SK-N-SH (cell line): ENCODE results near the gene TRNP1. TPM values are rescaled to one million over a fixed set of nuclear protein-coding genes. Genes with fewer than 3 reads are reported as not detected.
A peak's percentile ranks its signal among the peaks of the same experiment; 100 is the strongest.

ENCODE experiments used
- CTCF ChIA-PET: fragments of 300-600, 350-600 bp; formaldehyde crosslinking; extraction: SDS; loops from one replicate; lab custom pipeline; 2021; lab: Yijun Ruan, JAX
- POLR2A ChIA-PET: fragments of 350-600 bp; sonication (Branson Sonifier 250); formaldehyde crosslinking; extraction: SDS; loops from one replicate; lab custom pipeline; 2020; ENCODE audit warnings: antibody characterized with exemption, inconsistent platforms; lab: Yijun Ruan, JAX
- DNase-seq: peaks from one replicate; pipeline ENCODE4 v3.0.0; 2012
- H2AFZ ChIP-seq: fragments of 200-600 bp; sonication (generic); 2 replicates; pipeline ENCODE4 v1.8.1; 2016; ENCODE audit warnings: antibody characterized with exemption, mild to moderate bottlenecking, low read depth
- H3F3A ChIP-seq: fragments of 200-600 bp; sonication (generic); replicated peaks from 2 replicates; pipeline ENCODE3; 2016; ENCODE audit warnings: antibody characterized with exemption, mild to moderate bottlenecking; ENCODE audit not compliant: insufficient read depth
- H3K27ac ChIP-seq, 2 experiments: fragments of 200-500 bp in 1 of 2; fragments of 200-600 bp in 1 of 2; sonication (Bioruptor generic) in 1 of 2; sonication (generic), shearing (Covaris generic) in 1 of 2; 2 replicates each; pipeline versions ENCODE4 v1.5.1 to v1.6.1; 2014 to 2016; ENCODE audit warnings: low read depth in 2 of 2, inconsistent platforms in 1 of 2, low read length in 1 of 2, mild to moderate bottlenecking in 1 of 2, mixed read lengths in 1 of 2
- H3K27me3 ChIP-seq: fragments of 200-600 bp; sonication (generic), shearing (Covaris generic); 2 replicates; pipeline ENCODE4 v1.6.1; 2016; ENCODE audit warnings: mixed run types; ENCODE audit not compliant: insufficient read depth
- H3K36me3 ChIP-seq, 2 experiments: fragments of 200-500 bp in 1 of 2; fragments of 200-600 bp in 1 of 2; sonication (Bioruptor generic) in 1 of 2; sonication (generic) in 1 of 2; replicated peaks in 1 of 2; 2 replicates each; pipeline versions ENCODE3 to v1.5.1; 2014 to 2016; ENCODE audit warnings: low read length in 1 of 2, mild to moderate bottlenecking in 1 of 2; ENCODE audit not compliant: insufficient read depth in 2 of 2, control insufficient read depth in 1 of 2
- H3K4me1 ChIP-seq, 2 experiments: fragments of 200-500 bp in 1 of 2; fragments of 200-600 bp in 1 of 2; sonication (Bioruptor generic) in 1 of 2; sonication (generic), shearing (Covaris generic) in 1 of 2; 2 replicates each; pipeline versions ENCODE4 v1.5.1 to v1.6.1; 2014 to 2016; ENCODE audit warnings: low read depth in 1 of 2, low read length in 1 of 2, mixed run types in 1 of 2; ENCODE audit not compliant: insufficient read depth in 2 of 2, control insufficient read depth in 1 of 2
- H3K4me2 ChIP-seq: fragments of 200-600 bp; sonication (generic), shearing (Covaris generic); 2 replicates; pipeline ENCODE4 v1.6.1; 2017; ENCODE audit warnings: mixed run types
- H3K4me3 ChIP-seq, 2 experiments: fragments of 200-500 bp in 1 of 2; fragments of 200-600 bp in 1 of 2; sonication (Bioruptor generic) in 1 of 2; sonication (generic), shearing (Covaris generic) in 1 of 2; 2 replicates each; pipeline versions ENCODE4 v1.5.1 to v1.8.1; 2014 to 2016; ENCODE audit warnings: low read depth in 2 of 2, inconsistent platforms in 1 of 2, low read length in 1 of 2, mild to moderate bottlenecking in 1 of 2, mixed read lengths in 1 of 2, moderate library complexity in 1 of 2
- H3K79me2 ChIP-seq: fragments of 200-600 bp; sonication (generic); 2 replicates; pipeline ENCODE4 v1.8.1; 2017; ENCODE audit warnings: mild to moderate bottlenecking; ENCODE audit not compliant: insufficient read depth
- H3K9ac ChIP-seq: fragments of 200-600 bp; sonication (generic); 2 replicates; pipeline ENCODE4 v1.6.1; 2017; ENCODE audit warnings: mixed run types
- H3K9me2 ChIP-seq: fragments of 200-600 bp; sonication (generic); 2 replicates; pipeline ENCODE4 v1.6.1; 2017; ENCODE audit warnings: mixed run types
- H3K9me3 ChIP-seq: fragments of 200-600 bp; sonication (generic); 2 replicates; pipeline ENCODE4 v1.6.1; 2017; ENCODE audit warnings: mixed run types, mild to moderate bottlenecking, moderate library complexity
- H4K20me1 ChIP-seq: fragments of 200-600 bp; sonication (generic); 2 replicates; pipeline ENCODE4 v1.6.1; 2017; ENCODE audit warnings: mild to moderate bottlenecking, mixed run types; ENCODE audit not compliant: insufficient read depth
- FOSL2 ChIP-seq: IDR thresholded peaks from 2 replicates; pipeline ENCODE4 v1.4.0; 2012; ENCODE audit warnings: low read depth, mild to moderate bottlenecking, moderate library complexity, borderline replicate concordance
- FOXM1 ChIP-seq: IDR thresholded peaks from 2 replicates; pipeline ENCODE4 v1.4.0; 2012; ENCODE audit warnings: low read depth, mild to moderate bottlenecking
- MXI1 ChIP-seq: IDR thresholded peaks from 2 replicates; pipeline ENCODE4 v1.6.1; 2012; ENCODE audit warnings: mild to moderate bottlenecking, low read depth, low read length, improper control_type of control experiment
- NFIC ChIP-seq: IDR thresholded peaks from 2 replicates; pipeline ENCODE4 v1.4.0; 2012; ENCODE audit warnings: borderline replicate concordance
- WGBS: methylation state at CpG from one replicate; pipeline ENCODE4 v1.1.6; 2017; ENCODE audit warnings: low lambda C conversion rate; 5-methylcytosine and 5-hydroxymethylcytosine counted together
- polyA plus RNA-seq, 3 experiments: library from polyadenylated mRNA; depleted of rRNA; stranded (reverse); fragments of >200 nt; gene quantifications; 2 replicates each; pipeline ENCODE4 v1.2.3, GENCODE V29; 2012
- TF ChIP-seq, protein P1 (sequence below): IDR thresholded peaks from 2 replicates; pipeline ENCODE4 v1.4.0; 2012; ENCODE audit warnings: low read depth

TRNP1 gene
- polyA plus RNA-seq, 1 of the 3 experiments (the other 2 are of a cell fraction): 8.8 TPM

- no peaks in the 10 kb centered on the region for H4K20me1 ChIP-seq
- 24% methylated on average over 10 of the region's 10 CpGs for WGBS
- peaks cover 5 to 10% of the 10 kb centered on the region in 2 experiments; a peak in 2 of 4 replicates for H3K4me1 ChIP-seq
- no peaks in the 10 kb centered on the region for H3K9me3 ChIP-seq
- no peak for DNase-seq
- POLR2A ChIA-PET: no interaction called here
- peak; percentile 9; the same call in 1 of the 2 replicates for TF ChIP-seq FOSL2
- no peak for TF ChIP-seq FOXM1
- no peaks in the 10 kb centered on the region for H3K27me3 ChIP-seq
- H3K9ac ChIP-seq: no peak overlapping the region
- no peak overlapping the region for H3K27ac ChIP-seq
- no peak overlapping the region for H2AFZ ChIP-seq
- H3K9me2 ChIP-seq: no peaks in the 10 kb centered on the region
- H3K4me2 ChIP-seq: peak overlapping the region; percentile 65
- no peaks in the 10 kb centered on the region for H3K36me3 ChIP-seq
- H3K4me3 ChIP-seq: no peak overlapping the region
- CTCF ChIA-PET: interaction anchor here (1.1 to 2.0 kb wide), 3 partner anchors 9 to 25 kb away, joined by 3 to 5 read pairs (median 4); no protein-coding TSS in a partner anchor
- peaks cover 3% of the 10 kb centered on the region for H3F3A ChIP-seq
- peaks cover 5% of the 10 kb centered on the region; the same call in 1 of the 2 replicates for H3K79me2 ChIP-seq
Measured at GRCh38 chr1:26991310-26992116, 2.0 kb upstream of the TRNP1 start.

- TF ChIP-seq, protein P1, sequence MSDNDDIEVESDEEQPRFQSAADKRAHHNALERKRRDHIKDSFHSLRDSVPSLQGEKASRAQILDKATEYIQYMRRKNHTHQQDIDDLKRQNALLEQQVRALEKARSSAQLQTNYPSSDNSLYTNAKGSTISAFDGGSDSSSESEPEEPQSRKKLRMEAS: peak; percentile 20; the same call in 1 of the 2 replicates
- no peak for TF ChIP-seq NFIC
- TF ChIP-seq MXI1: 0 out of 2 replicates have a peak, but pooled peaks have one; percentile 2
- Histone ChIP-seq H3K27me3 (no peaks in the 10 kb centered on the region), H3K4me2 (peak overlapping the region; percentile 96), H3K27ac (no peak overlapping the region), H3K4me3 (peak overlapping the region; percentile 48 to 71), H3K9me3 (no peaks in the 10 kb centered on the region), H3K9me2 (no peaks in the 10 kb centered on the region), H3K79me2 (peaks cover 5% of the 10 kb centered on the region), H4K20me1 (no peaks in the 10 kb centered on the region; the same call in 1 of the 2 replicates), H3K4me1 (peaks cover 12 to 17% of the 10 kb centered on the region in 2 experiments; a peak in 2 of 4 replicates), H3F3A (peaks cover 10% of the 10 kb centered on the region), H3K9ac (peak overlapping the region; percentile 60), H2AFZ (peak overlapping the region; percentile 76; the same call in 1 of the 2 replicates), H3K36me3 (no peaks in the 10 kb centered on the region)
- CTCF ChIA-PET: interaction anchor here (0.6 to 2.9 kb wide), 8 partner anchors 11 to 613 kb away, joined by 3 to 18 read pairs (median 4); partner anchors contain the start of gene SLC9A1
- POLR2A ChIA-PET: interaction anchor here (0.9 to 1.3 kb wide), 2 partner anchors 161 to 372 kb away, joined by 3 to 4 read pairs; partner anchors contain the start of gene SLC9A1
- peak; percentile 81 for DNase-seq
- WGBS: no CpG with 5 or more reads among the region's 97 CpGs
Measured at GRCh38 chr1:26994020-26994786, 711 bp downstream of the TRNP1 start.
